HG03342 (cell line): ENCODE data around the gene HIF1A.

ENCODE experiments used
- ATAC-seq: cut with Tn5 transposase; IDR thresholded peaks from one replicate; pipeline ENCODE4 v1.9.1; 2021; ENCODE audit warnings: mild to moderate bottlenecking, moderate library complexity; ENCODE audit not compliant: unreplicated experiment

The HIF1A gene

DNA sequence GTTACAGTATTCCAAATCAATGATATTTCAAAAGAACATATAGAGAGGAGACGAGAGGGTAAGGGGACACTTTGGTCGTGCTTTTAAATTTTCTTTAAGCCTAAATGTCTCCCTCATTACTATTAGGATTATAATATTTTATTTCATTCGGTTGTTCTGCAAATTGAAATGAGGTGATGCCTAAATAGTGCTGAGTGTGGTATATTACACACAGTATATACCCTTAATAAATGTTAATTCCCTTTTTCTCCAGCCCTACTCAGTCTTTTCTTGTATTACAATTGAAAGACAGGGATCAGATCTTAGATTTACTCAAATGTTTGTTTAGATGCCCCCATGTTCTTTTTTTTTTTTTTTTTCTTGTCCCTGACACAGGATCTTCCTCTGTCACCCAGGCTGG, 74.6 kb downstream of the HIF1A start:
- ATAC-seq: no peak

- no peak for ATAC-seq
These were observed 79.5 kb downstream of the HIF1A start for GRCh38 chr14:61774861-61775260.

GRCh38 chr14:61780125-61780524, 84.8 kb downstream of the HIF1A start:
- no peak for ATAC-seq

DNA sequence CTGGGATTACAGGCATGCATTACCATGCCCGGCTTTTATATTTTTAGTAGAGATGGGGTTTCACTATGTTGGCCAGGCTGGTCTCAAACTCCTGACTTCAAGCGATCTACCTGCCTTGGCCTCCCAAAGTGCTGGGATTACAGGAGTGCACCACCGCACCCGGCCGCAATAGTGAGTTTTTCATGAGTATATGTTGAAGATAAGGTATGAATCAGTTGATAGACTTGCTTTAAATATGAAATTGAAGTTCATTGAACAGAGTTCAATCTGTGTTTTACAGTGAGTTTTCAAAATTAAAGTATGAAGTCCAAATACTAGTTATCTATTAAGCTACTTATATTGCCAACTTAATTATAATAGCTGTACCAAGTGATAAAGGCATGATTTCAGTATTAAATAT, 102.0 kb downstream of the HIF1A start:
- no peak for ATAC-seq
